ENCODE measurements around the gene SUMF1. TPM values are rescaled to one million over a fixed set of nuclear protein-coding genes. Genes with fewer than 3 reads are reported as not detected.
A peak's percentile ranks its signal among the peaks of the same experiment; 100 is the strongest.

SUMF1 gene
- total RNA-seq, 1 donor from 2014 or later: 44.5 TPM

DNA sequence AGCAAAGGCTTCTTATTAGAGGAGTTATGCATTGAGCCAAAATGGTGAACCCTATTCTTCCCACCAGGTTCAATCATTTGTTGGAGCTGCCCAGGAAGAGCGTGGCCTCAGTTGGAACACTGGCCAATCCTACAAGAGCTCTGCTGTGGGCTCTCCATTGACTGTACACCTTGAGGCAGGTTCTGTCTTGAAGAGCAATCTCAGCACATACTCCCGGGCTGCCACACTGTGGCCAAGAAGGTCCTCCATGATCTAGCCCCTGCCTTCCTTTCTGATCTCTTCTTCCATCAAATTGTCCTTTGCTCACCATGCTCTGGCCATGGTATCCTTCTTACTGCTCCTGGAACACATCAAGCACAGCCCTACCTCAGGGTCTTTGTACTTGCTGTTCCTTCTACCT is 5.7 kb upstream of the SUMF1 start:
- no peak overlapping the region for H3K4me3 ChIP-seq (ENCODE audit: low read depth, low read length)
- TF ChIP-seq, protein P1, sequence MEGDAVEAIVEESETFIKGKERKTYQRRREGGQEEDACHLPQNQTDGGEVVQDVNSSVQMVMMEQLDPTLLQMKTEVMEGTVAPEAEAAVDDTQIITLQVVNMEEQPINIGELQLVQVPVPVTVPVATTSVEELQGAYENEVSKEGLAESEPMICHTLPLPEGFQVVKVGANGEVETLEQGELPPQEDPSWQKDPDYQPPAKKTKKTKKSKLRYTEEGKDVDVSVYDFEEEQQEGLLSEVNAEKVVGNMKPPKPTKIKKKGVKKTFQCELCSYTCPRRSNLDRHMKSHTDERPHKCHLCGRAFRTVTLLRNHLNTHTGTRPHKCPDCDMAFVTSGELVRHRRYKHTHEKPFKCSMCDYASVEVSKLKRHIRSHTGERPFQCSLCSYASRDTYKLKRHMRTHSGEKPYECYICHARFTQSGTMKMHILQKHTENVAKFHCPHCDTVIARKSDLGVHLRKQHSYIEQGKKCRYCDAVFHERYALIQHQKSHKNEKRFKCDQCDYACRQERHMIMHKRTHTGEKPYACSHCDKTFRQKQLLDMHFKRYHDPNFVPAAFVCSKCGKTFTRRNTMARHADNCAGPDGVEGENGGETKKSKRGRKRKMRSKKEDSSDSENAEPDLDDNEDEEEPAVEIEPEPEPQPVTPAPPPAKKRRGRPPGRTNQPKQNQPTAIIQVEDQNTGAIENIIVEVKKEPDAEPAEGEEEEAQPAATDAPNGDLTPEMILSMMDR (conservative IDR thresholded peaks at IDR 0.05; ENCODE audit: low read depth, low read length): no peak
- no peak for DNase-seq (ENCODE audit: low read depth)

DNA sequence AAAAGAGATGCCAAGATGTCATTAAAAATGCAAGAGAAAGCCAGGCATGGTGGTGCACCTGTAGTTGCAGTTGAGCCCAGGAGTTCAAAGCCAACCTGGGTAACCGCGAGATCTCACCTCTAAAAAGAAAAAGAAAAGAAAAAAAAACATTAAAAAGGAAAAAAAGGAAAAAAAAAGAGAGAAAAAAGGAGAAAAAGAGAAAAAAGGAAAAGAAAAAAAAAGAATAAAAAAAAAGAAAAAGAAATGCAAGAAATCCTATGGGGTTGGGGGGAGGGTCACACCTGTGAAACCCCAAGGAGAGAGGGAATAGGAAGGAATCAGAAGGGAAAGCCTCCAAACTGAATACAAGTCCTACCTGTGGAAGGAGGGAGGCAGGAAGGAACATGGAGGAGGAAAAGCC is 5.2 kb upstream of the SUMF1 start:
- no peak overlapping the region for H3K4me3 ChIP-seq (ENCODE audit: low read depth, low read length)
- DNase-seq (ENCODE audit: low read depth): no peak
- TF ChIP-seq, protein P1 (conservative IDR thresholded peaks at IDR 0.05; ENCODE audit: low read depth, low read length): no peak

DNA sequence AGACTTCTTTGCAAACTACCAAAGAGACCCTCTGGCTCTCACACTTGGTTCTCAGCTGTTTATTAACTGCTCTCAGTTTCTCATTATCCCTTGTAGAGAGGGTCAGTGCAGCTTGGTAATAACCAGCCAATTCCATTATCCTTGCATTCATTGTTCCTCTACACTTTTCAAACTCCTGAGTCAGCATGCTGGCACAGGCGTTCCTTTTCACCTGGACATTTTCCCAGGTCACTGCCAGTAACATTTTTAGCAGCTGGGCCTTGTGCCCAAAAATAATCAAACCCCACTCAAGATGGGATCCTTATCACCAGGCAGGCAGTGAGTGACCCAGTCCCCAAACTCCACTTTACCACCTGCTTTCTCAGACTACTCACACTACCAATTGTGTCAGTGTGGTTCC is 4.8 kb upstream of the SUMF1 start:
- H3K4me3 ChIP-seq (ENCODE audit: low read depth, low read length): no peak overlapping the region
- TF ChIP-seq, protein P1 (conservative IDR thresholded peaks at IDR 0.05; ENCODE audit: low read depth, low read length): no peak
- DNase-seq (ENCODE audit: low read depth): no peak

DNA sequence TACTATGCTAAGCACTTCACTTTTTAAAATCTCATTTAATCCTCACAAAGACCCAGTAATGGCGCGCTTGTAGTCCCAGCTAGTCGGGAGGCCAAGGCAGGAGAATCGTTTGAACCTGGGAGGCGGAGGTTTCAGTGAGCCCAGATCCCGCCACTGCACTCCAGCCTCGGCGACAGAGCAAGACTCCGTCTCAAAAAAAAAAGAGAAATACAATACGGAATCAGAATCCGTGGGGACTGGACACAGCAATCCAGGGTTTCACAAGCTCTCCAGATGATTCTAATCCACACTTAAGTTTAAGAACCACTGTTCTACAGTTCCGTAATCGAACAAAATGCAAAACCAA is 426 bp upstream of the SUMF1 start:
- TF ChIP-seq, protein P1 (conservative IDR thresholded peaks at IDR 0.05; ENCODE audit: low read depth, low read length): no peak
- peak overlapping the region; percentile 77 for H3K4me3 ChIP-seq (ENCODE audit: low read depth, low read length)
- no peak for DNase-seq (ENCODE audit: low read depth)

DNA sequence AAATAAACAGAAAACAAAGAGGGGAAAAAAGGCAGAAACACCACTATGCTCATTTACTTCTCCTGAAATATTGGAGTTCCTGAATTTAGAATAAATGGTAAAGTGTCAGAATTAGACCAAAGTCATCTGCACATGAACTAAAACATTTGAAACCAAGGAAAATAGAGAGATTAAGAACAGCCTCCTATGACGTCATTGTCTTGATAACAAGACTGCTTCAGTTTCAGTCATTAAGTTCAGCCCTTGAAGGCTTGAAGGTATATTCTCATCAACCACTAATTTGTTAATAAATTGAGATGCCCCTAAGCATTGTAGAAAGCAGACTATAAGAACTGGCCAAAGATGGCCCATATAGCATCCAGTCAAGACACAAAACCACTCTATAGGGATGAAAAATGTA is 2.5 kb downstream of the SUMF1 start:
- DNase-seq (ENCODE audit: low read depth): no peak
- no peak overlapping the region for H3K4me3 ChIP-seq (ENCODE audit: low read depth, low read length)
- TF ChIP-seq, protein P1 (conservative IDR thresholded peaks at IDR 0.05; ENCODE audit: low read depth, low read length): no peak

DNA sequence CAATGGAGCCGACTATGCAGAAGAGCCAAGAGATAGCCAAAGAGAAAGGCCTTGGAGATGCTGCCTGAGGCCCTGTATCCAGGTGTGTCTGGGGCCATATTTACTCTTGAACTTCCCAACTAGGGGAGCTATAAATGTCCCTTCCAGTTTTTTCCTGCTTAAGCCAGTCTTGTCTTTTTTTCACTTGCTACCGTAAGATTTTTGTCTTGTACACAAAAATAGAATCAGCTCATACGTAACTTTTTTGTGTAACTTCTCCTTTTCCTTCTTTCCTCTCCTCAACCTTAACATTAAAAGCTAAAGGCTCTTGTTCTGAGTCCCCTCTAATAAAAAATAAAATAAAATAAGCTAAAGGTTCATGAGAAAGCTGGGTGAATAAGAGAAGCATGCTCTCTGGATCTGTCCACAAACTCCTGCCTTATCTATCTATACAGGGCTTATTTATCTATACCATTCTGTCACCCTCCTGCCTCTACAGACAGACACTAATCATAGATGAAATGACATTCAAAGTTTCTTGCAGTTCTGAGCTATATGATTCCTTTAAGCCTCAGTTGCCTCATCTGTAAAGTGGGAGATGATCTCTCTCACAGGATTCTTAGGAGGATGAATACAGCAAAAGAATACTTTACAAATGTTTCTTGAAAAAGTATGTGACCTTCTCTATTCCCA is 4.6 kb downstream of the SUMF1 start:
- TF ChIP-seq, protein P1 (conservative IDR thresholded peaks at IDR 0.05; ENCODE audit: low read depth, low read length): no peak
- DNase-seq (ENCODE audit: low read depth): no peak
- H3K4me3 ChIP-seq (ENCODE audit: low read depth, low read length): no peak overlapping the region

DNA sequence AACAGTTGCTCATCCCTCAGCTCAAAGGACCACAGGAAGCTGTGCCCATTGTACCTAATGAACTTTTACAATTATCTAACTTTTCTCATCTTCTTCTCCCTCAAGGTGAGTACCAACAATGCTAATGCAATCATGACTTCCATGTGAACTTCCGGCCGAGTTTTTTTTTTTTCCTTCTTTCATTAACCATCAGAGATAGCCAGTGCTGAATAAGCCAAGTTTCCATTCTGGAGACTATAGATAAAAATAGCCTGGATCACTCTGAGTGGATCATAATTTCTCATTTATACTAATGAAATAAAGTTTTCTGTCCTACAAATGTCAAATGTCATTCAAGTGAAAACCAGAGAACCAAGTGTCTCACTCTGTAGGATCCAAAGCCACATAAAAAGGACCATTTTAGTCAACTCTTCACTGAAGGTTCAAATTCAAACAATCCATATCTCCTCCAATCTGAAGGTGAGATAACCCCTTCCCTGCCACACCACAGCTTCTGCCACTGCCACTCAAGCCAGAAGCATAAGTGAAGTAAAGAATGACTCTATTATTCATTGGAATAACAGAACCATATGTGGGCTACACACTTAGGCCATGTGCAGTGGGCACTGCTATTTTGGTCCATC is 5.5 kb downstream of the SUMF1 start:
- DNase-seq (ENCODE audit: low read depth): no peak
- TF ChIP-seq, protein P1 (conservative IDR thresholded peaks at IDR 0.05; ENCODE audit: low read depth, low read length): no peak
- no peak overlapping the region for H3K4me3 ChIP-seq (ENCODE audit: low read depth, low read length)

All from epithelial cell of proximal tubule (primary cell).